LNCAP (cell line): ENCODE measurements around the gene IGSF21.

Experiments used
- CTCF ChIP-seq: fragments of 450-650 bp; IDR thresholded peaks from 2 replicates; pipeline ENCODE4 v1.5.1; 2017; ENCODE audit warnings: mild to moderate bottlenecking

The IGSF21 gene

GRCh38 chr1:18237371-18237770 lies 129.8 kb downstream of the IGSF21 start:
- TF ChIP-seq CTCF, result no peak

GRCh38 chr1:18238190-18238589 lies 130.6 kb downstream of the IGSF21 start:
- no peak for TF ChIP-seq CTCF

- TF ChIP-seq CTCF, result no peak
Observed at GRCh38 chr1:18239671-18240070, 132.1 kb downstream of the IGSF21 start.

GRCh38 chr1:18240906-18241305 lies 133.3 kb downstream of the IGSF21 start:
- TF ChIP-seq CTCF, result no peak

- TF ChIP-seq CTCF, result no peak
Observed at GRCh38 chr1:18241891-18242290, 134.3 kb downstream of the IGSF21 start.

GRCh38 chr1:18243503-18244175 lies 136.0 kb downstream of the IGSF21 start:
- TF ChIP-seq CTCF, result no peak

- no peak for TF ChIP-seq CTCF
Observed at GRCh38 chr1:18244762-18245161, 137.2 kb downstream of the IGSF21 start.

- no peak for TF ChIP-seq CTCF
Observed at GRCh38 chr1:18245647-18246046, 138.0 kb downstream of the IGSF21 start.
